ENCODE measurements around the gene PRMT2. TPM values are rescaled to one million over a fixed set of nuclear protein-coding genes. Genes with fewer than 3 reads are reported as not detected.

The PRMT2 gene
- total RNA-seq, 1 donor from 2014 or later = 57.8 TPM

DNA sequence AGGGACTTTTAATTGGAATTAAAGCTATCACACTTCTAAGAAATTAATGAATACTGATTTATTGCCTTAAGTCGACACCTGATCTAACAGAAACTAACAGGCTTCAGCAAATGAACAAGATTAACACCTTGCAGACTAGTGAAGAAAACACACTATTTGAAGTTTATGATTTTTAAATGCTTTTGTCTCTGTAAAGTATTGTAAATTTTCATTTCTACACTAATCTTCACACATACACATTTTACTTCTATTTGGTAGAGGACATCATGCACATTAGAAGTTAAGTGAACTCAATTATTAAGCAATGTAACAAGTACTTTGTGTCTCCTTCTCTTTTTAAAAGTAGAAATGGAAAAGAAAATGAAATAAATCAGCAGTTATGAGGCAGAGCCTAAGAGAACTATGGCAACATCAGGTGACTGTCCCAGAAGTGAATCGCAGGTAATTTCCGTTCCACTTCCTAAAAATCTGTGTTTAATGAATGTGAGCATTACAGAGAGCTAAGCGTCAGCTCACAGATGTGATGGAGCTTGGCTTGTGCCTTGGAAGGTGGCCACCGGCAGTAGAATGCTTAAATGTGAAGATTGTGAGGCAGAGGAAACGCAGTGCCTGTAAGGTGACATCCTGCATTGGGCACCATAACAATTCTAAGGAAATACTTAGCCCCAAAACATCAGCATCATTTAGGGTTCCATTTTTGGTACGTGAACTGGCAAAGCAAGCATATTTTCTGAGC lies 1.2 kb downstream of the PRMT2 start:
- DNase-seq (ENCODE audit: missing footprints) = no peak
- intact Hi-C loops (cut with DNase I) = no loop called here
- no peak for ATAC-seq

DNA sequence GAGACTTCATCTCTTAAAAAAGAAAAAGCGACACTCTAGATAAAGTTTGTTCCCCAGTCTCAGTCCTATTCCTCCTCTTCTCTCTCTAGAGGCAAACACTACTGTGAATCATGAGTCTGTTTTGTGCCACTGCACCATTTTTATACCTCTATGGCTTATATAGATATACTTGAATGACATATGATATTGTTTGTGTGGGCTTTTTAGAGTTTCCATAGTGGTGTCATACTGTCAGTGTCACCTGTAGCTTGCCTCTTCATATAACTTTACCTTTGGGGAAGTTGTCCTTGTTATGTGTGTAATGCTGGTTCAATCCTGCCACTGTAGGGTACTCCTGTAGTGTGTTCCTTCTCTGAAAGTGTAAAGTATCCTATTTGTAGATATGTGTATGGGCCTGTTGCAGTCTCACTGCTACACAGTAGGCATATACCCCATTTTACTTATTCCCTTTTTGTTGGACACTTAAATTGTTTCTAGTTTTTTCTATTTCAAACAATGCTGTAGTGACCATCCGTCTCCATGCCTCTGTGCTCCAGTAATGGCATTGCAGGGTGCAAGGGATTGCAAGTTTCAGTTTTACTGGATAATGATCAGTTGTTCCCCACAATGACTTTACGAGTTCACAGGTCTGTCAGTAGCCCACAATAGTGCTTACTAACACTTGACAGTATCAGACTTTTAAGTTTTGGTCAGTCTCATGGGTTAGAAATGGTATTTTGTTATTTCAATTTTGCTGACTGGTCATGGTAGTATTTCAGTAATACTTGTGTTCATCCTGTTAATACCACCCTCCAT lies 2.7 kb downstream of the PRMT2 start:
- intact Hi-C loops (cut with DNase I) = no loop called here
- ATAC-seq (no peak), DNase-seq (ENCODE audit: missing footprints) (no peak)

DNA sequence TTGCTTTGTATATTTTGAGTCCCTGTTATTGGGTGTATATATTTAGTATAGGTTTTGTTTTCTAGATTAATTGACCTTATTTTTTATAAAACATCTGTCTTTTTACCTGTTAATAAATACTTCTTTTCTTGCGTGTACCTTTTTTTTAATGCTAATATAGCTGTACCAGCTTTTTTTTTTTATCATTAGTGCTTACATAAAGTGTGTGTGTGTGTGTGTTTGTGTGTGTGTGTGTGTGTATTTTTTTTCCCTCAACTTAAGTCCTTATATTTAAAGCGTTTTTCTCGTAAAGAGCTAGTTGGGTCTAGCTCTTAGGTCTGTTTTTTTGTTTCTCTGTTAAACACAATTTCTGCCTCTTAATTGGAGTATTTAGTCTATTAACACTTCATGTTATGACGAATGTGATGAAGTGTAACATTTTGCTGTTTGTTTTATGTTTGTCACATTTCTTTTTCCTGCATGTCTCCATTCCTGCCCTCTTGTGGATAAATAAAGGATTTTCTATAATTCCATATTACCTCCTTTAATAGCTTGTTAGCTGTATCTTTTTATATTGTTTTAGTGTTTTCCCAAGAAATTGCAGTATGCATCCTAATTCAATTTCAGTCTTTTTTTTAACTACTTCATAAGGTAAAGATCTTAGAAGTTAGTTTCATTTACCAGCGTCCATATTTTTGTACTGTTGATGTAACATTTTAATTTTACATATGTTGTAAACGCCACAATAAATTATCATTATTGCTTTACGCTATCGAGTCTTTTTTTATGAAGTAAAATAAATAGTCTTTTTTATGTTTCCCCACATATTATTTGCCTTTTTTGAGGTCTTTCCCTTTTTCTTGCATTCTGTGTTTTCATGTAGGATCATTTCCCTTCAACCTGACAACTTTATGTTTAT lies 4.3 kb downstream of the PRMT2 start:
- DNase-seq (ENCODE audit: missing footprints) (no peak), ATAC-seq (no peak)
- intact Hi-C loops (cut with DNase I) = no loop called here

DNA sequence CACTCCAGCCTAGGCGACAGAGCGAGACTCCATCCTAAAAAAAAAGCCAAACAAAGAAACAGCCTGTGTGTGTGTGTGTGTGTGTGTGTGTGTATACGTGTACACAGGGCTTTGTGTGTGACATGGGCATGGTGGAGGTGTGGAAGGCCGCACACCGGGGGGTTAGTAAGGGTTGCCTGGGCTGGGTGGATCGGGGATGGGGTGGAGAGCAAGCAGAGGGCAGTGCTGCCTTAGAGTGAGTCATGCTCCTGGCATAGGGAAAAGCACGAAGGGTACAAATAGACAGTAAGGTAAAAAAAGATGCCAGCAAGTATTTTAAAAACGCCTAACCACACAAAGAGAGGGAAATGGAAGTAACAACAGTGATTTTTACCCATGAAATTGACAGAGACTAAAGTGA lies 6.2 kb downstream of the PRMT2 start:
- intact Hi-C loops (cut with DNase I) = no loop called here
- peak; percentile 56 for ATAC-seq
- no peak for DNase-seq (ENCODE audit: missing footprints)

DNA sequence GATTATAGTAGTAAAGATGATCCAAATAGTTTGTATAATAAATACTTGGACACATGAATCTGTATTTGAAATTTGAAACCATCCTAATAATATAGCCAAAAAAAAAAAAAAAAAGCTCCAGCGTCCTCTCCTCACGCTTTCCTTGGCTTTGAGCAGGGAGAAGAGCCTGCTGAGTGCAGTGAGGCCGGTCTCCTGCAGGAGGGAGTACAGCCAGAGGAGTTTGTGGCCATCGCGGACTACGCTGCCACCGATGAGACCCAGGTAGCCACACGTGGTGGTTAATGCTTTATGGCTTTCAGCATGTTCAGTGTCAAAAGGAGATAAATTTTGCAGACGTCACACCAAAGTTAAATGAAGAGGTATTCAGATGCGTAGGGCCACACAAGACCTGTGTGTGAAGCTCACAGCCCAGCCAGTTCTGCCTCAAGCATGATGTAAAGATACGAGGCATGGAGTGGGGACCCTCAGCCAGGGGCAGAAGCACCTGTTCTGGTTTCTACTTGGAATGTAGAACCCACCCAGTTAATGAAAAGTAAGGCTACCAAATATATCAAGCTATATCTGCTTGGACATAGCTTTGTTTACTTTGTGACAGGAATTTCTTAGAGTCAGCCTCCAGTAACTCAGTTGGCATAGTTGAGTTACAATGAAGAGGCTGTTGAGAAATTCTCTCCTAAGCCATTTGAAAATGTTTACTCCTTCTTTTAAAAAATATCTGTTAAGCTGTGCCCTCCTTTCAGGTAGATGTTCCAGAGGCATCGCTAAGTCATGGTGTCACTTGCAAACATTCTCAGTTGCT lies 8.1 kb downstream of the PRMT2 start:
- no peak for DNase-seq (ENCODE audit: missing footprints)
- intact Hi-C loops (cut with DNase I) = no loop called here
- ATAC-seq = no peak

DNA sequence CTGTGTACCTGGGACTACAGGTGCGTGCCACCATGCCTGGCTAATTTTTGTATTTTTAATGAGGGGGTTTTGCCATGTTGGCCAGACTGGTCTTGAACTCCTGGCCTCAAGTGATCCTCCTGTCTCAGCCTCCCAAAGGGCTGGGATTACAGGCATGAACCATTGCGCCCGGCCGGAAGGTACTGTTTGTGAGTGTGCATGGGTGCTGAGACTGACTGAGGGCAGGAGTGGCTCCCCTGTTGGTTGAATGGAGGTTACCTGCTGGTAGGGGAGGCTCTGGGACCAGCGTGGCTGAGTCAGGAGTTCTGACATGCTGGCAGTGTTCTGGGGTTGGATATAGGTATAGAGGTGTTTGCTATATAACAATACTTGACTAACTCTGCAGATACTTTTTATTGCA lies 10.4 kb downstream of the PRMT2 start:
- ATAC-seq = no peak
- no peak for DNase-seq (ENCODE audit: missing footprints)
- intact Hi-C loops (cut with DNase I) = no loop called here

DNA sequence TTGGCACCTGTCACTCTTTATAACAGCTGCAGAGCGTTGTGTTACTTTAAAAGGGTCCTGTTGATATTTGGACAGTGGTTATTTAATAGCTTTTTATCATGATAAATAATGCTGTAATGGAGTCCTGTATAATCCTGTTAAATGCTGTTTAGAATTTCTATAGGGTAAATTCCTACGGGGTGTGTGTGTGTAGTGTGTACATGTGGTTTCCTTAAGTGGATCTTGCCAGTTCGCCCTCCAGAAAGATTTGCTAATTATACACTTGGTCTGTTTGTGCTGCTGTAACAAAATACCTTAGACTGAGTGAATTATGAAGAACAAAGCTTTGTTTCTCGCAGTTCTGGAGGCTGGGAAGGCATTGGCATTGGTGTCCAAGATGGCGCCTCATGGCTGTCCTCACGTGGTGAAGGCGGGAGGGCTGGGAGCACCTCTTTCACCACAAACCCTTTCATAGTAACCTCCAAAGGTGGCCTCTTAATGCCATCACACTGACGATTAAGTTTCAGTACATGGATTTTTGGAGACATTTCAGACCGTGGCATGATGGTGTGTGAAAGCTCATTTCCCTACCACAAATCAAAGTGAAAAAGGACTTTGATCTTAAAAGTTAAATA lies 11.2 kb downstream of the PRMT2 start:
- intact Hi-C loops (cut with DNase I) = no loop called here
- no peak for ATAC-seq
- DNase-seq (ENCODE audit: missing footprints) = no peak

DNA sequence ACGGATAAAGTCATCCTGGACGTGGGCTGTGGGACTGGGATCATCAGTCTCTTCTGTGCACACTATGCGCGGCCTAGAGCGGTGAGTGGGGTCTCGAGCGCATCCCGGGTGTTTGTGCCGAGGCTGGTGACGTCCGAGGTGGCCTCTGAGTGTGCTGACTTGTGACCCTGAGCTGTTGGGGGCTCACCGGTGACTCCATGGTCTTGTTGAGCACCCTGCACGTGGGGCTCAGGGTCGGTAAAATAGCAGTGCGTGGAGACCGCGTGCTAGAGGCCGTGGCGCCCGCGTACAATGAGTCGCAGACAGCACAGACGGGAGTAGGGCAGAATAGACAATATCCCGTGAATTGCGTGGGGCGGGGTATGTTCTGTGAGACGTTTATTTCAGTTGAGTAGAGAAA lies 13.1 kb downstream of the PRMT2 start:
- no peak for DNase-seq (ENCODE audit: missing footprints)
- intact Hi-C loops (cut with DNase I) = no loop called here
- ATAC-seq = no peak

DNA sequence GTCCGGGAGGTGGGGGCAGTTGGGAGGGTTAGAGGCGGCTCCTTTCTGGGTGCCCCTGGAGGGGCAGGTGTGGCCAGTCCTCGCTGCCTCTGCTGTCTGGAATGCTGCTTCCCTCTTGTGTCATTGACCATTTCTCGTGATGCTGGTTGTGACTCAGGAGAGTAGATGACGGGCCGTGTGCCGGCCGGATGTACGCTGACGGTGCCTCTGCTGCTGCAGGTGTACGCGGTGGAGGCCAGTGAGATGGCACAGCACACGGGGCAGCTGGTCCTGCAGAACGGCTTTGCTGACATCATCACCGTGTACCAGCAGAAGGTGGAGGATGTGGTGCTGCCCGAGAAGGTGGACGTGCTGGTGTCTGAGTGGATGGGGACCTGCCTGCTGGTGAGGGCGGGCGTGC lies 13.9 kb downstream of the PRMT2 start:
- DNase-seq (ENCODE audit: missing footprints) (no peak), ATAC-seq (no peak)
- intact Hi-C loops (cut with DNase I) = no loop called here

DNA sequence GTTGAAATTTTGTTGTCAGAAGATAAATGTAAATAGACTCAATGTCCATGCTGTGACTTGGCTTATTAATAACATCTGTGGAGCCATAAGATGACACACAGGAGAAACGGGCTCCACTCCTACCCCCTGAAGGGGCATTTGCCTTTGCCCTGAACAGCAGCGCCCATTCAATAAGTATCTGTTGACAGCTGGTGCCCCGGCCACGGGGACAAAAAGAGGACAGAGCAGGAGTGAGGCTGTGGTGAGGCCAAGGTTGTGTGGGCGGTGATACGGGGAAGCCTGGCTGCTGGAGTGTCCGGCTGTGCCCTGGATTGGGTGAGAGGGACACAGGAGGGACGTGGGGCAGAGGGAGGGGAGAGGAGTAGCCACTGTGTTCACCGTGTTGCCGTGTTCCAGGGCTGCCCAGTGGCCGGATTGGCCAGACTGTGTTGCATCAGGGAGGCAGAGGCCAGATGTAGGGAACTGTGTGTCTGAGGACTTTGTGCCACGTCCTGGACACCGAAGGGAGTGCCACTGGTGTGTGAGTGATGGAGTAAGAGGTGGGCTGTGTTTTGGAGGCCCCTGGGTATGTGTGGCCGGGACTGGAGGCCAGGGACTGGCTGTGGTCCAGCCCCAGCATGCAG lies 15.1 kb downstream of the PRMT2 start:
- peak; percentile 71 for DNase-seq (ENCODE audit: missing footprints)
- peak; percentile 83 for ATAC-seq
- intact Hi-C loops (cut with DNase I) = no loop called here

DNA sequence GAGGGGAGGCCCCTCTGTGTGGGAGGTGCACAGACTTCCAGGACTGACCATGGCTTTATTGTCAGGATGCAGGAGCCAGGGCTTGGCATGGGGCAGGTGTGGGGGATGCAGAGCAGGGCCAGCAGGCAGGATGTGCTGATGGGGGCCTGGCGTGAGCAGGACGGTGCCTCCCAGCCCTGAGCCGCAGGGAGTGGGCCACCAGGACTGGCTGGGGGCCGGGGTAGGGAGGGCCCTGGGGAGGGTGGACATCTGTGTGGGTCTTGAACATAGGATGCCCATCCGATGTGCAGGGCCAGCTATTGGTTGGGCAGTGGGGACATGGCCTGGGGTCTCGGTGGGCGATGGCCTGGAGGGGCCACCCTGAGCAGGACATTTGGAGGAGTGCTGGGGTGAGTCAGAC lies 15.6 kb downstream of the PRMT2 start:
- peak; percentile 34 for ATAC-seq
- intact Hi-C loops (cut with DNase I) = no loop called here
- DNase-seq (ENCODE audit: missing footprints) = no peak

DNA sequence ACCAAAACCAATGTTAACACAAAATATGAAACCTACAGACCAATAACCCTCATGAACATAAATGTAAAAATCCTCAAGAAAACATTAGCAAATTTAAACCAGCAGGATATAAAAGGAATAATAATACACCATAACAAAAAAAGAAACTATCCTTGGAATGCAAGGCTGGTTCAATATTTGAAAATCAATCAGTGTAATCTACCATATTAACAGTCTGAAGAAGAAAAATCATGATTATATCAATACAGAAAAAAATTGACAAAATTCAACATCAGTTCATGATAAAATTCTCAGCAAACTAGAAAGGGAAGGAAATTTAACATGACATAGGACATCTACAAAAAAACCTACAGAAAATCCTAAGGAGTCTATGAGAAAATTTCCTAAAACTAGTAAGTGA lies 19.8 kb downstream of the PRMT2 start:
- intact Hi-C loops (cut with DNase I) = no loop called here
- ATAC-seq (no peak), DNase-seq (ENCODE audit: missing footprints) (no peak)

DNA sequence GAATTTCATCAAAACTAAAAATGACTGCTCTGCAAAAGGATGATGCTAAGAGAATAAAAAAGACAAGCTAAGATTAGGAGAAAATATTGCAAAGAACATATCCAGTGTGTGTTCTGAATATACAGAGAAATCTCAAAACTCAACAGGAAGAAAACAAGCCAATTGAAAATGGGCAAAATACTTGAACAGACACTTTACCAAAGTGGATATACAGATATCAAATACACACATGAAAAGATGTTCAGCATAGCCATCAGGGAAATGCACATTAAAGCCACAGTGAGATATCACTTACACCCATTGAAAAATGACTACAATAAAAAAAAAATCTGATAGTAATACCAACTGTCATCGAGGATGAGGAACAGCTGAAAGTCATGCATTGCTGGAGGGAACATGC lies 21.3 kb downstream of the PRMT2 start:
- DNase-seq (ENCODE audit: missing footprints) = no peak
- intact Hi-C loops (cut with DNase I) = no loop called here
- no peak for ATAC-seq

DNA sequence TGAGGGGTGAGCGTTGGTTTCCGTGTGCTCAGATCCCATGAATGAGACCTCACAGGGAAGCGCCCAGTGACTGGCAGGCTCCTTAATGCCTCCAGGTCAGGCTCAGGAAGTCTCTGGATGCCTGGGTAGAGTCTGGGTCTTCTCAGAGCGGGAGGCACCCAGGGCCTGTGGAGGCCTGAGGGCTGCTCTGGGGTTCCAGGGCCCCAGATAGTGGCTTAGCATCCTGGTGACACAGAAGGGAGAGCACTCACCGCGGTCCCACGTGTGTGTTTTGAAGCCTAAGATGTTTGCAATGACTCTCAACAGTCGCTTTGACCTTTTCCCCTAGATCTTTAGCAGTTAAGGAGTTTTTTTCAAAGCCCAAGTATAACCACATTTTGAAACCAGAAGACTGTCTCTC lies 25.0 kb downstream of the PRMT2 start:
- no peak for ATAC-seq

DNA sequence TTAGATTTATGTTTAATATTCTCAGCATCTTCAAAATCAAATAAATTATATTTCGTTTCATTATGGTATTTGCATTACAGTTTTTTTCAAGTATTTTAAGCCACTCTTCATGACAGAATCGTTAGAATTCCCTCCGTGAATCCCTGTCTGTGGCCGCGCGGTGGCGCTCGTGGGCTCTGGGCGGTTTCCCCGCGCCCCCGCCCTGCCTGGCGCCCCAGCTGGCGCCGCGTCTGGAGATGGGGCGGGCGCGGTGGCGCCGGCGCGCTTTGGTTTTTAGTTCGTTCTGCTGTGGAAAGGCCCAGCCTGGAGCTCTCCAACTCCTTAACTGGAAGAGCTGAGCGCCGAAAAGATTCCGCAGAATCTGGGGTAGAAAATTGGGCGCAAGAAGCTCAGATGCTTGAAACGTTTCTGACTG lies 25.7 kb downstream of the PRMT2 start:
- ATAC-seq (peak; percentile 82), DNase-seq (ENCODE audit: missing footprints) (peak; percentile 85)
- intact Hi-C loops (cut with DNase I) = no loop called here

More for the DNA sequence above, 25.0 kb downstream of the PRMT2 start:
- intact Hi-C loops (cut with DNase I) = no loop called here
- DNase-seq (ENCODE audit: missing footprints) = no peak

DNA sequence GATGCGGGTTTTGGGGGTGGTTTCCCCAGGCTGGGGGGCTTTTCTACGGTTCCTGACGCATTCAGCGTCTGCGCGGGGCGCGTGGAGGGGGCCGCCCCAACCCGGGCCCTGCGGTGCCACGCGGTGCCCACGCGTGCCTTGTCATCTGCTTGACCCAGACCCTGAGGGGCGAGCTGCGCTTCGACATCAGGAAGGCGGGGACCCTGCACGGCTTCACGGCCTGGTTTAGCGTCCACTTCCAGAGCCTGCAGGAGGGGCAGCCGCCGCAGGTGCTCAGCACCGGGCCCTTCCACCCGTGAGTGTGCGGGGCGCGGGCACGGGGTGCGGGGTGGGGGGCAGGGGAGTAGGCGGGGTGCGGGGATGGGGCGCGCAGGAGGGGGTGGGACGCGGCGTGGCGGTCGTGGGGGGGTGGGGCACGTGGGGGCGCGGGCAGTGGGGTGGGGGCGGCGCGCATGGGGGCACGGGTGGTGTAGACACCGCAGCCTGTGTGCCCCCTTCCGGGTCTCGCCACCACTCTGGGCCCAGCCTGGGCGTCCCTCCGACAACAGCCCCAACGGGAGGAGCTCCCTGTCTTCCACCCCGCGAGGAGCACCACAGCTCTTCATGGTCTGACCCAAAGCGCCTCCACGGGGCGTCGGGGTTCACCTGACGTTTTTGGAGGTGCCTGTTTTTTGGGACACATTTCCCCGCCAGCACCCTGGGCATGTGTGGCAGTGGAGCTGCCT lies 26.3 kb downstream of the PRMT2 start:
- DNase-seq (ENCODE audit: missing footprints) (peak; percentile 59), ATAC-seq (peak; percentile 22)
- intact Hi-C loops (cut with DNase I) = loop anchor here (2.0 kb wide), 1 partner anchor 67 kb away; no protein-coding TSS in a partner anchor

DNA sequence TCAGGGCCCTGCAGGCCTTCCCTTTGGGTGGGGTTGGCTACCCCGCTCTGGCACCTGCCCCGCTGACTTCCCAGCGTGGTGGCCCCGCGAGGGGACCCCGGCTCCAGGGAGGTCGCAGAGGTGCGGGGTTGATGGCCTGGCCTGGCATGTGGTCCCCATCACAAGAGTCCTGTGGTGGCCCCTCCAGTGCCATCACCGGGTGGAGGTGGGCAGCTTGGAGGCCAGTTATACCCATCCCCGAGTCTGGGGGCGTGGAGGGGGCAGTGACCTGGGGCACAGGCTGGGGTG lies 26.8 kb downstream of the PRMT2 start:
- intact Hi-C loops (cut with DNase I) = loop anchor here (2.0 kb wide), 1 partner anchor 68 kb away; no protein-coding TSS in a partner anchor
- ATAC-seq = no peak
- peak; percentile 50 for DNase-seq (ENCODE audit: missing footprints)
